DOHH2 (cell line): Measurements from ENCODE around the gene SYAP1.

ENCODE experiments used
- H3F3A ChIP-seq: fragments of 200-600 bp; sonication (generic), shearing (Covaris generic); 2 replicates; pipeline ENCODE4 v1.6.0; 2016; ENCODE audit warnings: antibody characterized with exemption, mild to moderate bottlenecking; ENCODE audit not compliant: control insufficient read depth, insufficient read depth
- H3K27ac ChIP-seq: fragments of 200-600 bp; sonication (generic); 2 replicates; pipeline ENCODE4 v1.5.1; 2014; ENCODE audit warnings: low read depth, mild to moderate bottlenecking, low read length, moderate library complexity
- H3K27me3 ChIP-seq: fragments of 200-600 bp; sonication (generic); 2 replicates; pipeline ENCODE4 v1.6.1; 2014; ENCODE audit warnings: mild to moderate bottlenecking, low read length, mixed read lengths; ENCODE audit not compliant: control insufficient read depth
- H3K36me3 ChIP-seq: fragments of 200-600 bp; sonication (generic); 2 replicates; pipeline ENCODE4 v1.6.1; 2014; ENCODE audit warnings: mild to moderate bottlenecking, low read length, moderate library complexity, mixed read lengths; ENCODE audit not compliant: control insufficient read depth
- H3K4me1 ChIP-seq: fragments of 200-600 bp; sonication (generic); 2 replicates; pipeline ENCODE4 v1.6.1; 2014; ENCODE audit warnings: mild to moderate bottlenecking, low read length, mixed read lengths; ENCODE audit not compliant: control insufficient read depth
- H3K4me2 ChIP-seq: fragments of 200-600 bp; sonication (generic); 2 replicates; pipeline ENCODE4 v1.6.0; 2014; ENCODE audit warnings: mild to moderate bottlenecking, low read length, moderate library complexity
- H3K4me3 ChIP-seq: fragments of 200-600 bp; sonication (generic); 2 replicates; pipeline ENCODE4 v1.5.1; 2014; ENCODE audit warnings: mild to moderate bottlenecking, low read length, mixed read lengths
- H3K79me2 ChIP-seq: fragments of 200-600 bp; sonication (generic); 2 replicates; pipeline ENCODE4 v1.6.1; 2014; ENCODE audit warnings: mild to moderate bottlenecking, low read length, mixed read lengths; ENCODE audit not compliant: control insufficient read depth
- H3K9me2 ChIP-seq: fragments of 200-600 bp; sonication (generic); replicated peaks from 2 replicates; pipeline ENCODE4 v1.6.1; 2014; ENCODE audit warnings: mild to moderate bottlenecking, low read length, mixed read lengths; ENCODE audit not compliant: control insufficient read depth
- H3K9me3 ChIP-seq: fragments of 200-600 bp; sonication (generic); 2 replicates; pipeline ENCODE4 v1.6.1; 2014; ENCODE audit warnings: antibody characterized with exemption, low read length, mixed read lengths; ENCODE audit not compliant: control insufficient read depth, insufficient read depth
- H4K20me1 ChIP-seq: fragments of 200-600 bp; sonication (generic); 2 replicates; pipeline ENCODE4 v1.6.0; 2014; ENCODE audit warnings: low read depth, mild to moderate bottlenecking, antibody characterized with exemption, low read length, moderate library complexity; ENCODE audit not compliant: control insufficient read depth, insufficient read depth
- EZH2phosphoT487 ChIP-seq: fragments of 200-600 bp; sonication (generic); IDR thresholded peaks from 2 replicates; pipeline ENCODE4 v1.6.1; 2017; ENCODE audit warnings: borderline replicate concordance, mild to moderate bottlenecking, antibody characterized with exemption, low read length, moderate library complexity, mixed read lengths
- TF ChIP-seq, protein P1 (sequence below): fragments of 200-600 bp; sonication (generic); IDR thresholded peaks from one replicate; pipeline ENCODE4 v1.5.1; 2014; ENCODE audit warnings: antibody characterized with exemption, mild to moderate bottlenecking, low read depth, low read length; ENCODE audit not compliant: poor library complexity, severe bottlenecking

SYAP1 gene

DNA sequence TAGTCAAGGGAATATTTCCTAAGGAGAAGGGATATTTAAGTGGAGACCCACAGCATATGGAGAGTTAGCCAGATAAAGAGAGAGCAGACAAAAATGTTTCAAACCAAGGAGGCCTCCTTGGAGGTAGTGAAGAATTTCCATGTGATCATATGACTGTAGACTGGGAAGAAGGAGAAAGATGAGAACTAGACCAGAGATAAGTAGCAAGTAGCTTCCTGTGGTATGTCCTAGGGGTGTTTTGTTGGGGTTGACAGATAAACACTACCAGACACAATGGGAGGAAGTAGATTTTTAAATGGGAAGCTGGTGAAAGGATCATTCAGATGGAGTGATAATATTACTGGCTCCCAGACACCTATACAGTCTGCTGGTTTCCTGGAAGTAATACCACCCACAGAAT lies 13.6 kb downstream of the SYAP1 start:
- peaks cover 24% of the 10 kb centered on the region for H3K79me2 ChIP-seq
- no peaks in the 10 kb centered on the region for H3K9me3 ChIP-seq
- no peak overlapping the region for H3K4me2 ChIP-seq
- no peak overlapping the region for H3K4me3 ChIP-seq
- no peak overlapping the region for H3K27ac ChIP-seq
- no peak for TF ChIP-seq EZH2phosphoT487
- TF ChIP-seq, protein P1, sequence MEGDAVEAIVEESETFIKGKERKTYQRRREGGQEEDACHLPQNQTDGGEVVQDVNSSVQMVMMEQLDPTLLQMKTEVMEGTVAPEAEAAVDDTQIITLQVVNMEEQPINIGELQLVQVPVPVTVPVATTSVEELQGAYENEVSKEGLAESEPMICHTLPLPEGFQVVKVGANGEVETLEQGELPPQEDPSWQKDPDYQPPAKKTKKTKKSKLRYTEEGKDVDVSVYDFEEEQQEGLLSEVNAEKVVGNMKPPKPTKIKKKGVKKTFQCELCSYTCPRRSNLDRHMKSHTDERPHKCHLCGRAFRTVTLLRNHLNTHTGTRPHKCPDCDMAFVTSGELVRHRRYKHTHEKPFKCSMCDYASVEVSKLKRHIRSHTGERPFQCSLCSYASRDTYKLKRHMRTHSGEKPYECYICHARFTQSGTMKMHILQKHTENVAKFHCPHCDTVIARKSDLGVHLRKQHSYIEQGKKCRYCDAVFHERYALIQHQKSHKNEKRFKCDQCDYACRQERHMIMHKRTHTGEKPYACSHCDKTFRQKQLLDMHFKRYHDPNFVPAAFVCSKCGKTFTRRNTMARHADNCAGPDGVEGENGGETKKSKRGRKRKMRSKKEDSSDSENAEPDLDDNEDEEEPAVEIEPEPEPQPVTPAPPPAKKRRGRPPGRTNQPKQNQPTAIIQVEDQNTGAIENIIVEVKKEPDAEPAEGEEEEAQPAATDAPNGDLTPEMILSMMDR: no peak
- no peaks in the 10 kb centered on the region for H3K4me1 ChIP-seq
- no peaks in the 10 kb centered on the region for H3K27me3 ChIP-seq
- H4K20me1 ChIP-seq: no peaks in the 10 kb centered on the region
- peaks cover 17% of the 10 kb centered on the region for H3K36me3 ChIP-seq
- no peaks in the 10 kb centered on the region for H3K9me2 ChIP-seq
- no peaks in the 10 kb centered on the region for H3F3A ChIP-seq

DNA sequence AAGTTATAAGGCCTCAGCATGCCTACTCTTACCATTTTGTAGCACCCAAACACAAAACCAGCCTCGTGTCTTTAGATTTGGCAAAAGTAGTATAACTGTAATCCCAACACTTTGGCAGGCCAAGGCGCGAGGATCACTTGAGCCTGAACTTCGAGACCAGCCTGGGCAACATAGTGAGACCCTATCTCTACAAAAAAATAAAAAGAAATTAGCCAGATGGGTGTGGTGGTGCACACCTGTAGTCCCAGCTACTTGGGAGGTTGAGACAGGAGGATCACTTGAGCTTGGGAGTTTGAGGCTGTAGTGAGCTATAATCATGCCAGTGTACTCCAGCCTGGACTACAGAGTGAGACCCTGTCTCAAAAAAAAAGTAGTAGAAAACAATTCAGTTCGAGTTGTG lies 17.6 kb downstream of the SYAP1 start:
- H3F3A ChIP-seq: no peaks in the 10 kb centered on the region
- H3K4me1 ChIP-seq: no peaks in the 10 kb centered on the region
- TF ChIP-seq EZH2phosphoT487: no peak
- TF ChIP-seq, protein P1: no peak
- no peaks in the 10 kb centered on the region for H3K9me3 ChIP-seq
- no peak overlapping the region for H3K4me2 ChIP-seq
- peaks cover 7% of the 10 kb centered on the region for H3K79me2 ChIP-seq
- H3K36me3 ChIP-seq: peaks cover 17% of the 10 kb centered on the region
- H3K9me2 ChIP-seq: no peaks in the 10 kb centered on the region
- H3K27me3 ChIP-seq: no peaks in the 10 kb centered on the region
- H3K27ac ChIP-seq: no peak overlapping the region
- H4K20me1 ChIP-seq: no peaks in the 10 kb centered on the region
- H3K4me3 ChIP-seq: no peak overlapping the region

DNA sequence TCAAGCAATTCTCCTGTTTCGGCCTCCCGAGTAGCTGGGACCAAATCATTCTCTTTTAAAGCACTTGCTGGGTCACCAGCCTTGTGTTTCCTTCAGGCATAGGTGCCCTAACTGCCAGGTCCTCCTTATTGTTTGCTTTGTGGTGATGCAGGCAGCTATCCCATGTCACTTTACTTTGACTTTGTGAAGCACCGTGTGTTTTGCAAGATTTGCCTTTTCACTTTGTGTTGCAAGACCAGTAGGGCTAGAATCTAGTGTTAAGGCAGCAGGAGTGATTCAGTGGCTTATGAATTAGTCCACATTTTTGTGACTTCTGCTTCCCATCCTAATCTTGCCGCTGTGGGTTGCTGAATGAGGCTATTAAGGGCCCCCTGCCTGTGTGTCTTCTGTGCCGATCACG lies 20.2 kb downstream of the SYAP1 start:
- H3K4me3 ChIP-seq: no peak overlapping the region
- H3K9me2 ChIP-seq: no peaks in the 10 kb centered on the region
- H3K27me3 ChIP-seq: no peaks in the 10 kb centered on the region
- H3K79me2 ChIP-seq: no peaks in the 10 kb centered on the region
- no peak overlapping the region for H3K27ac ChIP-seq
- H3K9me3 ChIP-seq: no peaks in the 10 kb centered on the region
- no peaks in the 10 kb centered on the region for H3F3A ChIP-seq
- H3K4me1 ChIP-seq: no peaks in the 10 kb centered on the region
- H4K20me1 ChIP-seq: no peaks in the 10 kb centered on the region
- H3K4me2 ChIP-seq: no peak overlapping the region
- peaks cover 28% of the 10 kb centered on the region for H3K36me3 ChIP-seq
- TF ChIP-seq EZH2phosphoT487: no peak
- TF ChIP-seq, protein P1: no peak
